ENCODE data around the gene AGAP3.

Gene AGAP3

DNA sequence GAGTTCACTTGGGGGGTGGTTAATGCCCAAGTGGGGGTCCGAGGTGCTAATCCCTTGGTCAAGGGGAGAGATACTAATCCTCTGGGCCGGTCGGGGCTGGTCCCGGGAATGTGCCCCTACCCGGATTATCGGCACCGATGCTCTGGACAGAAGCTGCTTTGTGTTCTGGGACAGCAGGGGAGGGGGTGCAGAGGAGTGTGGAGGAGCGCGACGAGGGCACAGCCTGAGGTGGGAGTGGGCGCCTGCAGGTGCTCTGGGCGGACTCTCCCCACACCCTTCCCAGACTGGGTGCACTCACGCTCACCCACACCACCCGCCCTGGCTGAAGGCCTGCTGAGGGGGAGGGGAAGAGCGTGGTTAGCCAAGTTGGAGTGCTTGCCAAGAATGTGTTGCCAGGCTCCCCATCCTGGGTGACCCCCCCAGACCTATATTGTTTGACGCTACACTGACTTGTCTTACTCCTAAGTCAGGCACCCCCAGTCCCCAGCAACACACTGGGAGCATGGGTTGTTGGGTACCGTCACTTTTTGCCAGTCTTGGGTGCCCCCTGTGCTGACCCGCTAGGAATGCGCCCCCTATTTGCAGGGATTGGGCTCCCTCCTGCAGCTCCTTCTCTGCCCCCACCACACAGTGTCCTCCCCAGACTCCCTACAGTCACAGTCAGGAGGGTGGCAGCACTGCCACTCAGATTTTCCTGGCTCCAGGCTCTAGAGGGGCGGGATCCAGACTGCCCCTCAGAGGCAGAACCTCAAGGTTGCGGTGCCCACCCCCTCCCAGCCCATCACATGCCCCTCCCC, 25.7 kb upstream of the AGAP3 start:
- H3K36me3 ChIP-seq: peaks cover 17 to 39% (median 35%) of the 10 kb centered on the region in 11 experiments
- H3K9ac ChIP-seq: peak overlapping the region; percentile 79 to 88 (median 85)
- H3K27ac ChIP-seq: peak overlapping the region in 10 of 11 experiments; percentile 70 to 90 (median 84); a peak in 21 of 22 replicates
- no peak for TF ChIP-seq Cebpa-rat (IDR thresholded peaks at IDR 0.05)
- no peaks in the 10 kb centered on the region for H3K27me3 ChIP-seq
- H3K4me1 ChIP-seq: peaks cover 39 to 49% (median 44%) of the 10 kb centered on the region in 10 experiments
- peaks cover 22 to 55% (median 32%) of the 10 kb centered on the region in 11 experiments; a peak in 20 of 22 replicates for H4K20me1 ChIP-seq
- H3K9me3 ChIP-seq (replicated peaks in 1 of 11): no peaks in the 10 kb centered on the region
- H3K4me3 ChIP-seq: peak overlapping the region; percentile 76 to 97 (median 88)
- peak overlapping the region; percentile 87 to 100 (median 97) for H3K4me2 ChIP-seq

DNA sequence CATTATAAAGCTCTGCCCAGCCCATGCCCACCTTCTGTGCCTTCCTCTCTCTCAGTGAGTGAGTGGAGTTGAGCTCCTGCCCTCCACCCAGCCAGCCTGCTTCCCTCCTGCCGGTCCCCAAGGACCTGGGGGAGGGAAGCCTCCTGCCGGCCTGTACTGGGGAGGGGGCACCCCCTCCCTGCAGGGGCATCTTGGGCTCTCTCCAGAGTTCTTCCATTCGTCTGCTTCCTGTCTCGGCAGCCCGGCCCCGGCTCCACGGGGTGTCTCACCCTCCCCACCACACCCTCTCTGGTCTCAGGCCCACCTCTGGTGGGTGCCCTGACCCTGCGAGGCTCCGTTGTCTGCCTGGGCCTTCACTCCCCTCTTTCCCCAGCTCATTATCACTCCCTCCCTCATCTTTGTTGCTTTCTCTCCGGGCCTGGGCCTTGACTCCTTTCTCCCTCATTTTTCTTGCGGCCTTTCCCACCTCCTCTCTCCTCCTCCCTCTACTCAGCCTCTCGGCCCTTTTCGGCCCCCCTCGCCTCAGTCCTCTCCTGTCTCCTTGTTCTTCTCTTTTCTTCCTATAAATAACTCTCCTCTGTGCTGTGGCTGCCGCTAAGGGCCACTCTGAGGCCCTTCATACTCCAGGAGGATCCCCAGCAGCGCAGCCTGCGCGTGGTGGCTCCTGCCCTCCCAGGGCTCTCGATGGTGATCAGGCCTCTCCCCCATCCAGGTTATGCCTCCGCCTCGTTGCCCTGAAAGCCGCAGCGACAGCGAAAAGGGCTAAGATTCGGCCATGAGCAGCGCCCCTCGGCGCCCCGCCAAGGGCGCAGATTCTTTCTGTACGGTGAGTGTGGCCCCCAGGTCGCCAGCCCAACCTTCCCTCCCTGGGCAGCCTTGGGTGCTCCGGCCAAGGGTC, 24.8 kb upstream of the AGAP3 start:
- H3K4me1 ChIP-seq: peaks cover 36 to 44% (median 41%) of the 10 kb centered on the region in 10 experiments
- no peaks in the 10 kb centered on the region for H3K9me3 ChIP-seq (replicated peaks in 1 of 11)
- H3K27ac ChIP-seq: peak overlapping the region; percentile 12 to 89 (median 81); a peak in 20 of 22 replicates
- peaks cover 22 to 63% (median 40%) of the 10 kb centered on the region in 11 experiments; a peak in 20 of 22 replicates for H4K20me1 ChIP-seq
- peak overlapping the region; percentile 76 to 97 (median 88) for H3K4me3 ChIP-seq
- H3K4me2 ChIP-seq: peak overlapping the region; percentile 87 to 100 (median 97)
- peak overlapping the region; percentile 79 to 88 (median 85) for H3K9ac ChIP-seq
- no peak for TF ChIP-seq Cebpa-rat (IDR thresholded peaks at IDR 0.05)
- H3K36me3 ChIP-seq: peaks cover 26 to 48% (median 43%) of the 10 kb centered on the region in 11 experiments
- no peaks in the 10 kb centered on the region for H3K27me3 ChIP-seq

DNA sequence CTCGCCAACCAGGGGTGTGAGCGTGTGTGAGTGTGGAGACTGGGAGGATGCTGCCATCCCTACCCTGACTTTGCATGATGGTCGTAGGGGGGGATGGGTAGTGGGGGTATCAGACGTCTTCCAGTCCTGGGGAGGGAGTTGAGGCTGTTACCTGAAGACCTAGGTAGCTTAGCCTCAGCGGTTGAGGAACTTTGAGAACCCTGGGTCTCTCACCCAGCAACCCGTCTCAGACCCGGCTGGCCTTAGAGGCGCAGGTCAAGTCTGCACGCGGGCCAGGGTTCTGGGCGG, 24.2 kb upstream of the AGAP3 start:
- Histone ChIP-seq H3K4me1 (peaks cover 30 to 38% (median 35%) of the 10 kb centered on the region in 10 experiments), H4K20me1 (peaks cover 22 to 69% (median 43%) of the 10 kb centered on the region in 11 experiments; a peak in 20 of 22 replicates), H3K9me3 (replicated peaks in 1 of 11) (no peaks in the 10 kb centered on the region), H3K36me3 (peaks cover 32 to 54% (median 49%) of the 10 kb centered on the region in 11 experiments), H3K4me3 (peak overlapping the region in 2 of 10 experiments; percentile 93; a peak in 3 of 20 replicates), H3K4me2 (peak overlapping the region; percentile 87 to 100 (median 97); a peak in 18 of 22 replicates), H3K27ac (peak overlapping the region in 3 of 11 experiments; percentile 60 to 88 (median 84); a peak in 5 of 22 replicates), H3K9ac (peak overlapping the region in 7 of 11 experiments; percentile 84 to 88 (median 88); a peak in 6 of 22 replicates), H3K27me3 (no peaks in the 10 kb centered on the region)
- TF ChIP-seq Cebpa-rat (IDR thresholded peaks at IDR 0.05): no peak

DNA sequence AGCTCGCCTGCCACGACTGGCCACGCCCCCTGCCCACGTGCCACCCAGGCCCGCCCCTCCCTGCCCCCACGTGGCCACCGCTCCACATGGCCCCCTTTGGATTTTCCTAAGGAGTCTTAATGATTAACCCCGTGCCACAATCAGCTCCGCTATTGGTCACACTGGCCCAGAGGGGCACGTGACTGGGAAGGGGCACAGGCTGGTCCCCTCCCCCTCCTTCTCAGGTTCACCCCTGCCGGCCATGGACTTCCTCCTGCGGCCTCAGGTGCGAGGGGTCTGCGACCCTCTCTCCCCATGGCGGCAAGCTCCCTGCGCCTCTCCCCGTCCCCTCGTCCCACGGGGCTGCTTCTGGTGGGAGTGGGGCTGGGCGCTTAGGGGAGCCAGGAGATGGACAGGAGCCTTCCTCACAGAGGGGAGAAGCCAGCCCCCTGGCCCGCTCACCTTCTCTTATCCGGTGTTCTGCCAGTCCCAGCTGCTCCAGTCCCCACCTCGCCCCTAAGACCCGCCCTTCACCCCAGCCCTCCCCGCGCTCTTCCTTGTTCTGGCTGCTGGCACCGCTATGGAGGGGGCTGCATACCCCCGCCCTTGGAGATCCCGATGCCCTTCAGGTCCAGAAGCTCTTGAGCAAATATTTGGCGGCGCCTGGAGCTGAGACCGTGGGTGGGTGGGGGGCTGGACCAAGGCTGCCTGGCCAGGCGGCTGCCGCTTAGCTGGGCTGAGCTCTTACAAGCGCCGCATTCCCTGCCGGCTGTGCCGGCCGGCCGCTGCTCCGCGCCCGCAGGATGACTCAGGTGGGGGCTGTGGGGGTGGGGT, 23.7 kb upstream of the AGAP3 start:
- peak overlapping the region in 3 of 11 experiments; percentile 98 to 100 (median 99); a peak in 4 of 22 replicates for H3K4me2 ChIP-seq
- H3K27me3 ChIP-seq: no peaks in the 10 kb centered on the region
- H3K9me3 ChIP-seq (replicated peaks in 1 of 11): no peaks in the 10 kb centered on the region
- no peak overlapping the region for H3K9ac ChIP-seq
- H3K36me3 ChIP-seq: peaks cover 37 to 59% (median 55%) of the 10 kb centered on the region in 11 experiments
- H4K20me1 ChIP-seq: peaks cover 22 to 74% (median 44%) of the 10 kb centered on the region in 11 experiments; a peak in 20 of 22 replicates
- peaks cover 28 to 34% (median 31%) of the 10 kb centered on the region in 10 experiments for H3K4me1 ChIP-seq
- no peak for TF ChIP-seq Cebpa-rat (IDR thresholded peaks at IDR 0.05)
- peak overlapping the region in 2 of 11 experiments; percentile 18 to 23; a peak in 1 of 22 replicates for H3K27ac ChIP-seq
- no peak overlapping the region for H3K4me3 ChIP-seq

DNA sequence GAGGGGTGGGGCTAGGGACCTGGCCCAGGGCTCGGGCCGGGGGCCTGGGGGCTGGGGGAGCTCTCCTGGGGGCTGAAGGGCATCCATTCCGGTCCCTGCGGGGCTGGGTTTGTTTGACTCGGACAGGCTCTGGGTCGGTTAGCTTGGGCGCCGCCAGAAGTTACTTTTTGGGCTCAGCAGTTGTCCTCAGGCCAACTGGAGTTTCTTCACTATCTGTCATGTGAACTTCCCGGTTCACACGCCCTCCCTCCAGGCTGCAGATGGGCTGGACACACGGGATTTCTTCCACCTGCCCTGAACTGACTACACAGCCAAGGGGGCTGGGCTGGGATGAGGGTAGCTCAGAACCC, 23.1 kb upstream of the AGAP3 start:
- Histone ChIP-seq H3K36me3 (peaks cover 43 to 65% (median 61%) of the 10 kb centered on the region in 11 experiments), H3K27me3 (no peaks in the 10 kb centered on the region), H3K4me1 (peaks cover 28 to 34% (median 31%) of the 10 kb centered on the region in 10 experiments), H3K27ac (no peak overlapping the region), H3K4me3 (no peak overlapping the region), H3K4me2 (no peak overlapping the region), H4K20me1 (peaks cover 22 to 79% (median 46%) of the 10 kb centered on the region in 11 experiments; a peak in 20 of 22 replicates), H3K9ac (0 out of 22 replicates have a peak overlapping the region, but pooled peaks of 1 of the 11 experiments have one; percentile 19), H3K9me3 (replicated peaks in 1 of 11) (no peaks in the 10 kb centered on the region)
- TF ChIP-seq Cebpa-rat (IDR thresholded peaks at IDR 0.05): no peak

DNA sequence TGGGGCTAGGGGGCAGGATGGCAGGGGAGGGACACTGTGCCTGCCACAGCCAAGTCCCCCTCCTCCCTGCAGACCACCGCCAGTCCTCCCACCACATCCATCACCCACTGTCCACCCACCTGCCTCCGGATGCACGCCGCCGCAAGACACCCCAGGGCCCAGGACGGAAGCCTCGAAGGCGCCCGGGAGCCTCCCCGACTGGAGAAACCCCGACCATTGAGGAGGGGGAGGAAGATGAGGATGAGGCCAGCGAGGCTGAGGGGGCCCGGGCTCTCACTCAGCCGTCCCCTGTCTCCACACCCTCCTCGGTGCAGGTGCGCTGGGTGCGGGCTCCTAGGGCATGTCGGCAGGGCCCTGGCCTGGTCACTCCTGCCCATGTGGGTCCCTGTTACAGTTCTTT, 21.8 kb upstream of the AGAP3 start:
- Histone ChIP-seq H3K4me2 (no peak overlapping the region), H3K27ac (no peak overlapping the region), H3K4me1 (peaks cover 18 to 23% (median 20%) of the 10 kb centered on the region in 10 experiments), H3K9me3 (replicated peaks in 1 of 11) (no peaks in the 10 kb centered on the region), H3K9ac (no peak overlapping the region), H3K27me3 (no peaks in the 10 kb centered on the region), H4K20me1 (peaks cover 22 to 90% (median 50%) of the 10 kb centered on the region in 11 experiments; a peak in 20 of 22 replicates), H3K36me3 (peaks cover 55 to 78% (median 73%) of the 10 kb centered on the region in 11 experiments), H3K4me3 (no peak overlapping the region)
- no peak for TF ChIP-seq Cebpa-rat (IDR thresholded peaks at IDR 0.05)

DNA sequence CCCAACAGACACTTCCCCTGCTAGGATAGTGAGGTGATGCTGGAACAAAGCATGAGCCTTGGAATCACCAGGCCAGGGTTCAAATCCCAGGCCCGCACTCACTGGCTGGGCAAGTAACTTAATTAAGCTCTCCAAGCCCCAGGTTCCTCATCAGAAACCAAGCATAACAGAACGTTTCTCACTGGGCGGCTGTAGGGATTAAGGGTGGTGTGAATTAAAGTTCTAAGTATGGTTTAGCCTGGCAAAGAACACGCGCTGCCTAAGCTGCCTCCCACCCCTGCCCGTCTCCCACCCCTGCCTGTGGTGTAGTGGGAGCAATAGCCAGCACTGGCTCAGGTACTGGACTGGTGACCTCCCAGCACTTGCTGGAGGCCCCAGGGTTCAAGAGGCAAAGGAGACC, 21.3 kb upstream of the AGAP3 start:
- H3K9me3 ChIP-seq (replicated peaks in 1 of 11): no peaks in the 10 kb centered on the region
- peaks cover 22 to 95% (median 52%) of the 10 kb centered on the region in 11 experiments; a peak in 20 of 22 replicates for H4K20me1 ChIP-seq
- no peak for TF ChIP-seq Cebpa-rat (IDR thresholded peaks at IDR 0.05)
- H3K27me3 ChIP-seq: no peaks in the 10 kb centered on the region
- no peak overlapping the region for H3K4me3 ChIP-seq
- H3K9ac ChIP-seq: no peak overlapping the region
- H3K27ac ChIP-seq: 0 out of 22 replicates have a peak overlapping the region, but pooled peaks of 1 of the 11 experiments have one; percentile 7
- peaks cover 18 to 23% (median 20%) of the 10 kb centered on the region in 10 experiments for H3K4me1 ChIP-seq
- H3K36me3 ChIP-seq: peaks cover 61 to 83% (median 79%) of the 10 kb centered on the region in 11 experiments
- no peak overlapping the region for H3K4me2 ChIP-seq

DNA sequence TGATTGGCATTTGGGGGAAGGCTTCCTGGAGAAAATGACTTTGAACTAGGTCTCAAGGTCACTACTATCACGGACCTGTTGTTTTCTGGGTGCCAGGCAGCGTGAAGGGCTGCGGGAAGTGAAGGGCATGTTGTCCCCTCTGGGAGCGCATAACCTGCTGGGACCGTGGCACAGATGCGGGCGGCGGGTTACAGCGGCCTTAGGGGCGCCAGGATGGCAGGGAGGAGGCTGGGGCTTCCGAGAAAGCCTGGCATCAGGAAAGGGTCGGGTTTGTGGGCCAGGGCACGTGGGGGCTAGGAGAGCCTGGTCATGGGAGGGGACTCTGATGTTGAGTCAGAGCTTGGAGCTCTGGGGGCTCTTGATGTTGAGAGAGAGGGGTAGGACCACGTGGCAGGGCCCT, 20.8 kb upstream of the AGAP3 start:
- Histone ChIP-seq H3K27me3 (no peaks in the 10 kb centered on the region), H3K9me3 (replicated peaks in 1 of 11) (no peaks in the 10 kb centered on the region), H3K27ac (peak overlapping the region in 2 of 11 experiments; percentile 7 to 35; a peak in 3 of 22 replicates), H3K4me1 (peaks cover 16 to 21% (median 17%) of the 10 kb centered on the region in 10 experiments), H3K36me3 (peaks cover 66 to 88% (median 84%) of the 10 kb centered on the region in 11 experiments), H3K4me3 (no peak overlapping the region), H3K4me2 (no peak overlapping the region), H3K9ac (peak overlapping the region in 1 of 11 experiments; percentile 5; a peak in 1 of 22 replicates), H4K20me1 (peaks cover 17 to 95% (median 52%) of the 10 kb centered on the region in 11 experiments; a peak in 20 of 22 replicates)
- TF ChIP-seq Cebpa-rat (IDR thresholded peaks at IDR 0.05): no peak

All from BLaER1 treated with 17β-estradiol and CSF1 and Interleukin-3, amounts not matched to agents 10 nM and 100 nM (cell line).